ENCODE data around the gene ELP1.

The ELP1 gene

GRCh38 chr9:108836781-108837180, 97.1 kb downstream of the ELP1 start:
- TF ChIP-seq CTCF (conservative IDR thresholded peaks at IDR 0.05) = no peak

GRCh38 chr9:108836319-108836718, 97.6 kb downstream of the ELP1 start:
- no peak for TF ChIP-seq CTCF (conservative IDR thresholded peaks at IDR 0.05)
- no peak overlapping the region for H3K27ac ChIP-seq

More at GRCh38 chr9:108836781-108837180, 97.1 kb downstream of the ELP1 start:
- no peak overlapping the region for H3K27ac ChIP-seq

- H3K27ac ChIP-seq = no peak overlapping the region
These were observed 98.1 kb downstream of the ELP1 start for GRCh38 chr9:108835831-108836230.

GRCh38 chr9:108834959-108835665, 98.8 kb downstream of the ELP1 start:
- no peak overlapping the region for H3K27ac ChIP-seq
- no peak for TF ChIP-seq CTCF (conservative IDR thresholded peaks at IDR 0.05)

More at GRCh38 chr9:108835831-108836230, 98.1 kb downstream of the ELP1 start:
- no peak for TF ChIP-seq CTCF (conservative IDR thresholded peaks at IDR 0.05)

- TF ChIP-seq CTCF (conservative IDR thresholded peaks at IDR 0.05) = no peak
- H3K27ac ChIP-seq = peak overlapping the region; percentile 25; the same call in 1 of the 2 replicates
These were observed 101.8 kb downstream of the ELP1 start for GRCh38 chr9:108832179-108832500.

- H3K27ac ChIP-seq = peak overlapping the region; percentile 25; the same call in 1 of the 2 replicates
- TF ChIP-seq CTCF (conservative IDR thresholded peaks at IDR 0.05) = no peak
These were observed 102.3 kb downstream of the ELP1 start for GRCh38 chr9:108831496-108832178.

- peak overlapping the region; percentile 25; the same call in 1 of the 2 replicates for H3K27ac ChIP-seq
- no peak for TF ChIP-seq CTCF (conservative IDR thresholded peaks at IDR 0.05)
These were observed 103.7 kb downstream of the ELP1 start for GRCh38 chr9:108830272-108830671.
